Measurements from ENCODE around the gene SH3TC1. TPM values are rescaled to one million over a fixed set of nuclear protein-coding genes. Genes with fewer than 3 reads are reported as not detected.
A peak's percentile ranks its signal among the peaks of the same experiment; 100 is the strongest.

Gene SH3TC1
- total RNA-seq, 2 donors from 2014 or later, result 12.2 to 22.2 TPM

DNA sequence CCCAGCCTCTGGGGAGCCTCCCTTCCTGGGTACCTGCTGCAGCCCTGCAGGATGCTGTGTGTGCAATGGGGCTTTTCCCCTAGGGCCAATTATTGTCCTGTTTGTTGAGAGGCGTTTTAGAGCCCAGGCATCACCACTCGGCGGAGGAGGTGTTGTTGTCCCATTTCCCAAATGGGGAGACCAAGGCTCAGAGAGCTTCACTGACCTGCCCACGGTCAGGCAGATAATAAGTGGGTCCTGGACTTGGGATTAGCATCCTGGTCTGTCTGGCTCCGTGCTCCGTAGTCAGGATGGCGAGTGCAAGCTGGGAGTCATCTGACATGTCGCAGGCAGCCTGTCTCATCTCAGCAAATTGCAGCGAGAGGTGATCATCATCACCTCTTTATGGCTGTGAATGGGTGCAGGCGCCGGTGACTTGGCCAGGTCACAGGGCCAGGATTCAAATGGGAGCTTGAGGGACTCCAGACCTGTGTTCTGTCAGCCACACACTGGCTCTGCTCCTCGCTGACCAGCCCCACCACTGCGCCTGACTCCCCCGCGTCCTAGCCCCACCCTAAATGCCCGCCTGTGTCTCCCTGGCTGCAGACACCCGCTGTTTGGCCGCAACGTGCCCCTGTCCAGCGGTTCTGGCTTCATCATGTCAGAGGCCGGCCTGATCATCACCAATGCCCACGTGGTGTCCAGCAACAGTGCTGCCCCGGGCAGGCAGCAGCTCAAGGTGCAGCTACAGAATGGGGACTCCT is 87.1 kb downstream of the SH3TC1 start:
- H3K36me3 Mint-ChIP-seq, result no peaks in the 10 kb centered on the region
- no peak overlapping the region for H3K27ac Mint-ChIP-seq
- ATAC-seq (no peak), DNase-seq (ENCODE audit: low spot score in 2 of 2) (no peak)
- H3K9me3 Mint-ChIP-seq, result no peaks in the 10 kb centered on the region

GRCh38 chr4:8286719-8287342 is 87.7 kb downstream of the SH3TC1 start:
- peak overlapping the region in 1 of 2 donors; percentile 77 for H3K27ac Mint-ChIP-seq
- H3K9me3 Mint-ChIP-seq, result no peaks in the 10 kb centered on the region
- no peaks in the 10 kb centered on the region for H3K36me3 Mint-ChIP-seq
- no peak for ATAC-seq
- DNase-seq (ENCODE audit: low spot score in 2 of 2), result no peak

DNA sequence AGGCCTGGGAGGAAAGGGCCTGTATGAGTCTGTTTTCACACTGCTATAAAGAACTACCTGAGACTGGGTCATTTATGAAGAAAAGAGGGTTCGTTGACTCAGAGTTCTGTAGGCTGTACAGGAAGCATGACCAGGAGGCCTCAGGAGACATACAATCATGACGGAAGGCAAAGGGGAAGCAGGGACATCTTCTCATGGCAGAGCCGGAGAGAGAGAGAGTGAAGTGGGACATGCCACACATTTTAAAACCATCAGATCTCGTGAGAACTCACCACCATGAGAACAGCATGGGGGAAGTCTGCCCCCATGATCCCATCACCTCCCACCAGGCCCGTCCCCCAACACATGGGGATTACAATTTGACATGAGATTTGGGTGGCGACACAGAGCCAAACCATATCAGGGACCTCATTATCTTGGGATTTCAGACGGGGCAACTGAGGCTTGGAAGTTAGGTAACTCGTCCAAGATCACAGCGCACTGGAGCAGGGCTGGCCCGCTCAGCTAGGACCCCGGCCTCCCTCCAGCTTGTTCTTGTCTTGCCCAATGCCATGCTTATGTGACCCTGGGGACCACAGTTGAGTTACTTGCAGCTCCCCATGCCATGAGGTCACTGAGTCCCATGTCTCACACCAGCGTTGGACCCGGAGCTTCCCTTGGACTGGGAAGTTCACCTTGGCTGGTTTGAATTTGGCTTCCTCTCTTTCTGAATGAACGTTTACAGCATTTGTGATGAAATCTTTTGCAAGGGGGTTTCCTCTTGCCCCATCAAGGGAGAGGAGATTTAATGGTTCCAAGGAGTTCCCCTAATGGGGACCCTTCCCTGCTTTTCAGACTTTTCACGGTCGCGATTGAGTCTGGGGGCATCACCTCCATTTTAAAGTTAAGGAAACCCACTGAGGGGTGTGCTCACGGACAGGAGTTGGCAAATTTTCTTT is 88.5 kb downstream of the SH3TC1 start:
- H3K9me3 Mint-ChIP-seq, result no peaks in the 10 kb centered on the region
- no peak for ATAC-seq
- H3K27ac Mint-ChIP-seq, result peak overlapping the region in 1 of 2 donors; percentile 77
- no peak for DNase-seq (ENCODE audit: low spot score in 2 of 2)
- H3K36me3 Mint-ChIP-seq, result no peaks in the 10 kb centered on the region

- Mint-ChIP-seq H3K36me3 (no peaks in the 10 kb centered on the region), H3K9me3 (no peaks in the 10 kb centered on the region), H3K27ac (no peak overlapping the region)
- DNase-seq (ENCODE audit: low spot score in 2 of 2) (no peak), ATAC-seq (no peak)
Measured at GRCh38 chr4:8289151-8289750, 90.2 kb downstream of the SH3TC1 start.

DNA sequence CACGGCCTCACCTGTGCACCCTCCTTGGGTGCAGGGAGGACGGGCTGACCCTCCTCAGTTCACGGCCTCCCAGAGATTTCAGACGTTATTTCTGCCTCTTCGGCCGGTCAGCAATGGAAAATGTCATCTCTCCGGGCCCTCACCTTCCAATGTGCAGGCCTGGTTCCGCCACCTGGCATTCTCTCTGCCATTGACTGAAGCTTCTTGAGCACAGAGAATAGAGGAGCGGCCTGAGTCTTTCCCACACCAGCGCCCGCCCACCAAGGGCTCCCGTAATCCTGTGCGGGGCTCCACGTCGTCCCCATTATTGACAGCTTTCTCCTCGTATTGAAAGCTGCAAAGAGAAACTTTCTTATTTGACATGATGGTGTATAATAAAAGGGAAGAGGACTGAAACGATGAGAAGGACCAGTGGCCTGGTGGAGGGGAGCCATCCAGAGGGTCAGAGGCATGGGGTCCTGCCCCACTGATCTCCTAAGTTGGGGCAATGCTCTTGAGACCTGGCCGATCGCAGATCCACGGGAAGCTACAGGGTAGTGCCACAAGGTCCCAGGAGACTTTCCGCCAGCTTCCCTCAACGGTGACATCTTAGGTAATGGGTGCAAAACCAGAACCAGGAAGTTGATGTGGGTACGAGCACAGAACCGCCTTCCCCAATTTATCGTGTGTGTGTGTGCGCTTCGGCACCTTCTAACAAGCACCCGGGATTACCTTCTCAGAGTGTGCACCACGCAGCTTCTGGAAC is 91.0 kb downstream of the SH3TC1 start:
- H3K27ac Mint-ChIP-seq, result no peak overlapping the region
- H3K9me3 Mint-ChIP-seq, result peaks cover 6% of the 10 kb centered on the region in 2 donors
- no peak for ATAC-seq
- no peak for DNase-seq (ENCODE audit: low spot score in 2 of 2)
- H3K36me3 Mint-ChIP-seq, result no peaks in the 10 kb centered on the region

DNA sequence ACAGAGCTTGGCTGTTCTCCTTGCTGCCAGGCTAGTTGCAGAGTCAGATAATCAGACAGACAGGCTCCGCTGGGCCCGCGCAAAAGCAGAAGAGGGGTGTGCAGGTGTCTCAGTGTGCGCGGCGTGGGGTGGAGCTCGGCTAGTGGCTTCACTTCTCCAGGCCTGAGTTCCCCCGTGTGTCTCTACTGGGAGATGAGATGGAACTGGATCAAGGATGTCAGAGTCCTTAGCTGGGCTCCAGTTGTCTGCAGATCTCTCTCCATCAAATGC is 91.5 kb downstream of the SH3TC1 start:
- ATAC-seq, result no peak
- DNase-seq (ENCODE audit: low spot score in 2 of 2), result no peak
- H3K27ac Mint-ChIP-seq, result no peak overlapping the region
- H3K9me3 Mint-ChIP-seq, result peaks cover 6 to 7% of the 10 kb centered on the region in 2 donors
- H3K36me3 Mint-ChIP-seq, result no peaks in the 10 kb centered on the region

Other genes starting within 250 kb of the SH3TC1 start
- gene ABLIM2, start 40.5 kb upstream of the SH3TC1 start, total RNA-seq, result under 1 TPM; 0.27 to 0.41 TPM
- gene HTRA3, start 70.5 kb downstream of the SH3TC1 start, total RNA-seq, result not detected
- gene ACOX3, start 241.4 kb downstream of the SH3TC1 start, total RNA-seq, result 10 to 100 TPM; 22.1 to 29.2 TPM
- gene TRMT44, start 241.5 kb downstream of the SH3TC1 start, total RNA-seq, result 10 to 100 TPM; 19.9 to 24.8 TPM